ENCODE data around the gene SUPT3H. TPM values are rescaled to one million over a fixed set of nuclear protein-coding genes. Genes with fewer than 3 reads are reported as not detected.

The SUPT3H gene
- total RNA-seq, 4 donors from 2014 or later = 0.80 to 12.7 (median 3.0) TPM

DNA sequence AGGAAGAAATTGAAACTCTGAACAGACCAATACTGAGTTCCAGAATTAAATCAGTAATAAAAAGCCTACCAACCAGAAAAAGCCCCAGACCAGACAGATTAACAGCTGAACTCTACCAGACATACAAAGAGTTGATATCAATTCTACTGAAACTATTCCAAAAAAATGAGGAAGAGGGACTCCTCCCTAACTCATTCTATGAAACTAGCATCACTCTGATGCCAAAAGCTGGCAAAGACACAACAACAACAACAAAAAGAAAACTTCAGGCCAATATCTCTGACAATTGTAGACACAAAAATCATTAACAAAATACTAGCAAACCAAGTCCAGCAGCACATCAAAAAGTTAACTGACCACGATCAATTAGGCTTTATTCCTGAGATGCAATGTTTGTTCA is 295.6 kb downstream of the SUPT3H start:
- Histone ChIP-seq H3K9me3 (peaks cover 13 to 17% of the 10 kb centered on the region in 2 donors), H3K27ac (no peak overlapping the region), H3K4me1 (no peaks in the 10 kb centered on the region), H3K4me3 (no peak overlapping the region), H3K27me3 (no peaks in the 10 kb centered on the region), H3K36me3 (no peaks in the 10 kb centered on the region)
- DNase-seq = no peak
- WGBS, 2 donors (ENCODE audit: low coverage in 1 of 2) = 79 to 100% methylated on average over 1 of the region's 1 CpG
- intact Hi-C loops (cut with DNase I; ENCODE audit: low total_unique reads) (no loop called here), in situ Hi-C loops (cut with MboI; ENCODE audit: low pct_ligation_motif_present in 1 of 4, low pct_unique_long_range_greater_than_20kb in 1 of 4, low sequenced_read_pairs in 3 of 4) (no loop called here)
- TF ChIP-seq, protein P1, sequence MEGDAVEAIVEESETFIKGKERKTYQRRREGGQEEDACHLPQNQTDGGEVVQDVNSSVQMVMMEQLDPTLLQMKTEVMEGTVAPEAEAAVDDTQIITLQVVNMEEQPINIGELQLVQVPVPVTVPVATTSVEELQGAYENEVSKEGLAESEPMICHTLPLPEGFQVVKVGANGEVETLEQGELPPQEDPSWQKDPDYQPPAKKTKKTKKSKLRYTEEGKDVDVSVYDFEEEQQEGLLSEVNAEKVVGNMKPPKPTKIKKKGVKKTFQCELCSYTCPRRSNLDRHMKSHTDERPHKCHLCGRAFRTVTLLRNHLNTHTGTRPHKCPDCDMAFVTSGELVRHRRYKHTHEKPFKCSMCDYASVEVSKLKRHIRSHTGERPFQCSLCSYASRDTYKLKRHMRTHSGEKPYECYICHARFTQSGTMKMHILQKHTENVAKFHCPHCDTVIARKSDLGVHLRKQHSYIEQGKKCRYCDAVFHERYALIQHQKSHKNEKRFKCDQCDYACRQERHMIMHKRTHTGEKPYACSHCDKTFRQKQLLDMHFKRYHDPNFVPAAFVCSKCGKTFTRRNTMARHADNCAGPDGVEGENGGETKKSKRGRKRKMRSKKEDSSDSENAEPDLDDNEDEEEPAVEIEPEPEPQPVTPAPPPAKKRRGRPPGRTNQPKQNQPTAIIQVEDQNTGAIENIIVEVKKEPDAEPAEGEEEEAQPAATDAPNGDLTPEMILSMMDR (IDR thresholded peaks at IDR 0.05) = no peak
- TF ChIP-seq POLR2AphosphoS5 (IDR thresholded peaks at IDR 0.05) = no peak

DNA sequence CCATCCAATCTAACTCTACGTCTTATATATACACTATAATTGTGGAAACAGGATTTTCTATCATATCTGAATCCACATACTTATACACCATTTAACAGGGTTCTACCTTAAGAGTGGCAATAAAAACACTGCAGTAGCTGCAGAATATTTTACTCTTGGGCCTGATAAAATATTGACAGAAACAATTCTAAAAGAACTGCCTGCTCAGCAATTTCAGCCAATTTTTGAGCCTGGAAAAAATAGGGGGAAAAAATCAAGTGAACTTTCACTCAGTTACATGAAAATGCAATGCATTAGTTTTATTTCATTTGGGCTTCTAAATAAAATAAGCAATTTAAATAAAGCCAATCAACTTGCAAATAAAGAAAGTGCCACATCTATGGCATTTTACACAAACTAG is 296.1 kb downstream of the SUPT3H start:
- intact Hi-C loops (cut with DNase I; ENCODE audit: low total_unique reads) = no loop called here
- 89 to 95% methylated on average over 1 of the region's 1 CpG for WGBS, 2 donors (ENCODE audit: low coverage in 1 of 2)

DNA sequence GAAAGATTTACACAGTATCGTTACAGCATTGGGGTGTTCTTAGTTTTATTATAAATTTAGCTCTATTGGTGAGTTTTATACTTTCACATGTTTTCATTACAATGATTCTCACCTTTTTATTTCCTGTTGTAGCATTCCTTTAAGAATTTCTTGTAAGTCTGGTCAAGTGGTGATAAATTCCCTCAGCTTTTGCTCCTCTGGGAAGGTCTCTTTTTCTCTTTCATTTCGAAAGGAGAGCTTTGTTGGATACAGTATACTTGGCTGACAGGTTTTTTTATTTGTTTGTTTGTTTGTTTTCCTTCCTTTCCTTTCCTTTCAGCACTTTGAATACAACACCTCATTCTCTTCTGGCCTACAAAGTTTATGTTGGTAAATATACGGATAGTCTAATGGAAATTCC is 299.3 kb downstream of the SUPT3H start:
- TF ChIP-seq EP300 (IDR thresholded peaks at IDR 0.05; ENCODE audit: low read depth) = no peak
- TF ChIP-seq, protein P1 (IDR thresholded peaks at IDR 0.05) = no peak
- TF ChIP-seq POLR2AphosphoS5 (IDR thresholded peaks at IDR 0.05) = no peak
- TF ChIP-seq POLR2A (IDR thresholded peaks at IDR 0.05) = no peak
- WGBS, 2 donors (ENCODE audit: low coverage in 1 of 2) = 94 to 100% methylated on average over 3 of the region's 3 CpGs
- intact Hi-C loops (cut with DNase I; ENCODE audit: low total_unique reads) = no loop called here
- in situ Hi-C loops (cut with MboI; ENCODE audit: low pct_ligation_motif_present in 1 of 4, low pct_unique_long_range_greater_than_20kb in 1 of 4, low sequenced_read_pairs in 3 of 4) = no loop called here
- Histone ChIP-seq H3K27me3 (no peaks in the 10 kb centered on the region), H3K27ac (no peak overlapping the region), H3K9me3 (peaks cover 13 to 17% of the 10 kb centered on the region in 2 donors), H3K36me3 (no peaks in the 10 kb centered on the region), H3K4me1 (peaks cover 0 to 14% (median 10%) of the 10 kb centered on the region in 4 donors), H3K4me3 (no peak overlapping the region)
- DNase-seq = no peak

More for the DNA sequence above, 296.1 kb downstream of the SUPT3H start:
- H3K36me3 ChIP-seq = no peaks in the 10 kb centered on the region
- DNase-seq = no peak
- no peaks in the 10 kb centered on the region for H3K4me1 ChIP-seq
- in situ Hi-C loops (cut with MboI; ENCODE audit: low pct_ligation_motif_present in 1 of 4, low pct_unique_long_range_greater_than_20kb in 1 of 4, low sequenced_read_pairs in 3 of 4) = no loop called here
- peaks cover 13 to 17% of the 10 kb centered on the region in 2 donors for H3K9me3 ChIP-seq
- no peak for TF ChIP-seq POLR2A (IDR thresholded peaks at IDR 0.05)
- TF ChIP-seq EP300 (IDR thresholded peaks at IDR 0.05; ENCODE audit: low read depth) = no peak
- TF ChIP-seq, protein P1 (IDR thresholded peaks at IDR 0.05) = no peak
- TF ChIP-seq POLR2AphosphoS5 (IDR thresholded peaks at IDR 0.05) = no peak
- H3K27ac ChIP-seq = no peak overlapping the region
- no peaks in the 10 kb centered on the region for H3K27me3 ChIP-seq
- H3K4me3 ChIP-seq = no peak overlapping the region

DNA sequence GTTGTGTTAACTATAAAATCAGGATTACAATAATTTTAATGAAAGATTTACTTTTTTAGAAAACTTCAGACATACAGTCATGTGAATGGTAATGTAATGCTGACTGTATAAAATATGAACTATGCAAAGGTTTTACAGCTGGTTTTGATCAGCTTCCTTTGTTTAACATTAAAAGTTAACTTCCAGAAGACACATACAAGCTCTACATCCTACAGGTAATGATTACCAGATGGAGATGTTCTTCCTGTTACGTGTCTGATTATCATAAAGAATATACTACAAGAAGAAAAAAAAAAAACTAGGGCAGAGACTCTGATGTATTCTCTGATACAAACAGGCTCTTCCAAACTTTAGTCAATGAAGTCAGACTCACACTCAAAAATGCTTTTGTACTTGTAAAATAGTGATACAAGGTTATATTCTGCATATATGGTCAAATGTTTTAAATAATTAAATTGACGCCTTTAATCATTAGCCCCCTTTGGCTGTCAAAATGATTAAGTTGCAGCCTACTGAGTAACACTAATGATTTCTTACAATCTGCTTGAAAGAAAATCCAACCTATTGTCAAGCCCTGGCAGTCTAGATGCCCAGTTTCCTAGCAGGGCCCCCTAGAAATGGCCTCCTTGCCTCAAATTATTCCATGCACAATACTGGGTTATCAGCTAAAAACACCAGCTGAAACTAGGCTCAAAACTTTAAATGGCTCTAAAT is 301.4 kb downstream of the SUPT3H start:
- WGBS, 2 donors (ENCODE audit: low coverage in 1 of 2) = 88 to 96% methylated on average over 2 of the region's 2 CpGs
- Histone ChIP-seq H3K27me3 (no peaks in the 10 kb centered on the region), H3K27ac (no peak overlapping the region), H3K9me3 (peaks cover 13 to 17% of the 10 kb centered on the region in 2 donors), H3K4me3 (no peak overlapping the region), H3K36me3 (no peaks in the 10 kb centered on the region), H3K4me1 (peaks cover 0 to 14% (median 10%) of the 10 kb centered on the region in 4 donors)
- DNase-seq = no peak
- intact Hi-C loops (cut with DNase I; ENCODE audit: low total_unique reads) (no loop called here), in situ Hi-C loops (cut with MboI; ENCODE audit: low pct_ligation_motif_present in 1 of 4, low pct_unique_long_range_greater_than_20kb in 1 of 4, low sequenced_read_pairs in 3 of 4) (no loop called here)
- TF ChIP-seq POLR2A (IDR thresholded peaks at IDR 0.05) = no peak

DNA sequence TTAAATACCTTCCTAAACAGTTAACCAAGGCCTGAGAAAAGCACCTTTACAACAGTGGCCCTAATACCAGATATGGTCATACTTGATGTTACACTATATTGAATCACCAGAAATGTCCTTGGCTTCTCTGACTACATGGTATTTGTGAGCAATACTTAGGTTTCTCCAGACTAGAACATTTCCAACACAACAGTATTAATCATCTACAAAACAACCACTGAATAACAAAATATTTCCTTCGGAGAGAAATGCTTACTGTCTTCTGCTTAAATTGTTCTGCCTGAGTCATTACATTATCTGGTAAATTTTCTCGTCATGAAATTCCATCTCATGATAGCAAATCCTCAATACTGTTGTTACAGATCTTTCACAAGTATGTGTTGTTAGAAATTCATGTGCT is 302.5 kb downstream of the SUPT3H start:
- 74% methylated on average over 2 of the region's 2 CpGs; no CpG with 5 or more reads in 1 of the 2 donors for WGBS, 2 donors (ENCODE audit: low coverage in 1 of 2)
- intact Hi-C loops (cut with DNase I; ENCODE audit: low total_unique reads) = no loop called here
- H3K4me1 ChIP-seq = peaks cover 0 to 14% (median 10%) of the 10 kb centered on the region in 4 donors
- H3K4me3 ChIP-seq = no peak overlapping the region
- no peak overlapping the region for H3K27ac ChIP-seq
- TF ChIP-seq POLR2AphosphoS5 (IDR thresholded peaks at IDR 0.05) = no peak
- TF ChIP-seq, protein P1 (IDR thresholded peaks at IDR 0.05) = no peak
- no peak for TF ChIP-seq POLR2A (IDR thresholded peaks at IDR 0.05)
- no peak for TF ChIP-seq EP300 (IDR thresholded peaks at IDR 0.05; ENCODE audit: low read depth)
- peaks cover 13 to 17% of the 10 kb centered on the region in 2 donors for H3K9me3 ChIP-seq
- no peak for DNase-seq
- H3K36me3 ChIP-seq = no peaks in the 10 kb centered on the region
- no peaks in the 10 kb centered on the region for H3K27me3 ChIP-seq
- in situ Hi-C loops (cut with MboI; ENCODE audit: low pct_ligation_motif_present in 1 of 4, low pct_unique_long_range_greater_than_20kb in 1 of 4, low sequenced_read_pairs in 3 of 4) = no loop called here

All from transverse colon (tissue), 4 donors.